NCI-H146 (cell line): ENCODE measurements around the gene GPR141.

Experiments
- DNase-seq: peaks from one replicate; lab custom pipeline; 2025; lab: John Stamatoyannopoulos, UW

The GPR141 gene

DNA sequence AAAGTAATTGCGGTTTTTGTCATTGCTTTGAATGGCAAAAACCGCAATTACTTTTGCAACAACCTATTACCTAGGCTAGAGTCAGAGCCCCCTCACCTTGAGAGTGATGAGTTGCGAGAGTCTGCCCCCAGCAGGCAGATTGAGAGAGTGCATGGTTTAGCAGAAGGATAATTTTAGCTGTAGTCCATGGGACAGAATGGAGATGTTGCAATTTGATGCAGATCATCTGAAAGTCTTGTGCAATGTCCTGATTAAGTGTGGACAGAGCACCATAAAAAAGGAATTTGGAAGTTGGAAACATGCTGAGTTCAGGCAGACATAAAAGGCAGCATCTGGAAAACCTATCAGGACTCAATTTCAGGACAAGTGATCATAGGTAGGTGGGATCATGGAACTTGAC, 48.7 kb downstream of the GPR141 start:
- no peak for DNase-seq

DNA sequence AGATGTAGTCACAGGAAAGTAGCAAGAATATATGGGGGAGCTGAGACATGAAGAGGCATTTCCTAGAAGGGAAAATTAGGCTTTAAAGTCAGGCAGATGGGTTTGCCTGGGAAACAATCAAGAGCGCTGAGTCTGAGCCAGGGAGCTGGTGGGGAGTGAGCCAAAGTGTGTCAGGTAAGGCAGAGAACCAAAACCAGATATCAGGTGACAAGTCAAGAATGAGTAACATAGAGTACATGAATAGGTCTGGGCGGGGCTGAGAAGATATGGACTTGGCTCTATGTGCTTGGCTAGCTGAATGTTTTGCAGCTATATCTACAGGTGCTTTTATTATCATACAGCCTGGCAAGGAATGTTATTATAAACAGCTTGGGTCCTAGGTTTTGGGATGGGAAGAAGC, 49.3 kb downstream of the GPR141 start:
- DNase-seq: no peak

DNA sequence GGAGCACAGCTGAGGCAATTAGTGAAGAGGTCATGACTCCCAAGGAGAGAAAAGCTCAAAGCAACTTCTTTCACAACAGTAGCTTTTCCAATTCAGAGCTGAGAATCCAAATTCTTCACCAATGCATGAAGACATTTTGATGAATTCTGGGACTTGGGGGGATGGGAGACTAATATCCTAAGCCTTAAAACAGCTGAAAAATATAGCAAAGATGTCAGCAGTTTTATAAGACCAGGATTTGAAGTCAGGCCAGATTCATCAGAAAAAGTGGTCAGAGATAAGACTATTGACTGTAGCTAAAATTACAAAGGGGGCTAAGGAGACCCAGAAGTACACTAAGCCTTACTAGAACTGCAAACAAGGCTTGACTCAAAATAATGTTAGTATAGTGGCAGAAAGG, 51.6 kb downstream of the GPR141 start:
- DNase-seq: no peak

DNA sequence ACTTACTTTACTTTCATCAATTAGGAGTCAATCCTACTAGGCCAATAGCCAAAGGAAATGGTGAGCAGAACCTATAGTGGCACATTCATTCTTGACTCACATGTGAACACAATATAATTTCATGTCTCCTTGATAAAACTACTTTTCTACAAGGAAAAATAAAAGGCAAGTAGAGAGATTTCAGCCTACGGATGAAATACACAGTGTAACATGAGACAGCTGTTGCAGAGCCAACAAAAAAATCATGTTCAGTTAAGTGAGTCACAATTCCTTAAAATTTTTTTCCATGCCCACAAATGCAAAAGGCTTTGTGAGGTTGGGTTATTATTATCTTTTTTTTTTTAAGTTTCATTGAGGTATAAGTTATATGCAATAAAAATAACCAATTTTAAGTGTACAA, 54.8 kb downstream of the GPR141 start:
- no peak for DNase-seq

DNA sequence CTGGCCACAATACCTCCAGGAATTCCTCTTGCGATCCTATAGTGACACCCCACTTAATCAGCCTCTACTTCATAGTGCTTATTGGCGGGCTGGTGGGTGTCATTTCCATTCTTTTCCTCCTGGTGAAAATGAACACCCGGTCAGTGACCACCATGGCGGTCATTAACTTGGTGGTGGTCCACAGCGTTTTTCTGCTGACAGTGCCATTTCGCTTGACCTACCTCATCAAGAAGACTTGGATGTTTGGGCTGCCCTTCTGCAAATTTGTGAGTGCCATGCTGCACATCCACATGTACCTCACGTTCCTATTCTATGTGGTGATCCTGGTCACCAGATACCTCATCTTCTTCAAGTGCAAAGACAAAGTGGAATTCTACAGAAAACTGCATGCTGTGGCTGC, 56.8 kb downstream of the GPR141 start:
- DNase-seq: no peak

DNA sequence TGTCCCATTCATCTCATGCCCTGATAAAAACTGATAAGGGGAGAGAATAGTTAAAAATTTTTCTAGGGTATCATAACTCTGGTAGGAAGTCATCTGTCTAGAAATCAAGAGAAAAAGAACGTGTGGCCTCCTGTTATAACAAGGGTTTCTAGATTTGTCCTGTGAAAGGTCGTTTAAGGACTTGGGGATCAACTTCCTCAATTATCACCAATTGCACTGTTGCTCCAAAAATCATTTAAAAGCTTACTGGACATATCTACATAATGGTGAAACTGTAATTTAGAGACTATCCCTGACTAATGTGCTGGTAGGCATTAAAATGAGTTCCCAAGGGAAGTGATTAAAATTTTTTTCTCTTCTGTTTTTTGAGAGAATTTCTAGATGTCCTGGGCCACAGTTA, 58.2 kb downstream of the GPR141 start:
- DNase-seq: no peak

DNA sequence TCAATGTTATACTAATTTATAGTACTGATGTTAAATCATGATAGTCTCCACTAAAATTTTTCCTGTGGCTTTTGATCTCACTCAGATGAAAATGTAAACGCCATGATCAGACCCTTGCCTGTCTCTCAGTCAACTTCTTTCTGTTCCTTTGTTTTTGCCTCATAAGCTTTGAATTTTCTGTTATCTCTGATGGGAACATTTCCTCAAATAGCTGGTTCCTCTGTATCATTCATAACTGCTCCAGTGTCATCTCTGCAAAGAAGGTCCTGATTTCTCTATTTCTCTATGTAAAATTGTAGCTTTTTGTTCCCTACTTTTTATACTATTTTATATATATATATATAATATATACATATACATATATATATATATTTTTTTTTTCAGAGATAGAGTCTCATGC, 67.5 kb downstream of the GPR141 start:
- DNase-seq: no peak

DNA sequence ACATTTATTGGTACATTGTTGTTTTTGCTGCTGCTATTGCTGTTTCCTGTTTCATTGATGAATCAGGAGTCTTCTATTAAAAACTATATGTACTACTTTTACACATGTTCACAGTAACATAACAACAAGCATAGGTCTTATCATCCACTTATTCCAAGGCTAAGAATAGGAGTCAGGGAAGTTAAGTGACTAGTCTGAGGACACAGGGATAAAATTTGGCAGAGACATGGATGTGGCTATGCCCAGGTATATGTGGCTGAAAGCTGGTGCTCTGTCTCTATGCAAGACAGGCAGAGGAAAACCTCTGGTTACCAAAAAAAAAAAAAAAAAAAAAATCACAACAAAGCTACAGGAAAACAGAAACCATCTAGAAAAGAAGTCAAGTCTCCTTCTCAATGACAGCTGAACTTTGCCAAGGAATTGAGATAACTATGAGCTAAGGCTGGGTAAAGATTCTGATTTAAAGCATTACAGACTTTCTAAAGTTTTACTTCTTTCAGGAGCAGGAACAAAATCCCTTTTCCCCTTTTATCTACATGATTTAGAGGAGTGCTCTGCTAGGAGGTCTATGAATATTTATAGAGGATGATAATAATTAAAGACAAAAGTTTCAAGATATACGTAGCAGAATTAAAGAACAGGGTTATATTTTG, 70.0 kb downstream of the GPR141 start:
- no peak for DNase-seq

DNA sequence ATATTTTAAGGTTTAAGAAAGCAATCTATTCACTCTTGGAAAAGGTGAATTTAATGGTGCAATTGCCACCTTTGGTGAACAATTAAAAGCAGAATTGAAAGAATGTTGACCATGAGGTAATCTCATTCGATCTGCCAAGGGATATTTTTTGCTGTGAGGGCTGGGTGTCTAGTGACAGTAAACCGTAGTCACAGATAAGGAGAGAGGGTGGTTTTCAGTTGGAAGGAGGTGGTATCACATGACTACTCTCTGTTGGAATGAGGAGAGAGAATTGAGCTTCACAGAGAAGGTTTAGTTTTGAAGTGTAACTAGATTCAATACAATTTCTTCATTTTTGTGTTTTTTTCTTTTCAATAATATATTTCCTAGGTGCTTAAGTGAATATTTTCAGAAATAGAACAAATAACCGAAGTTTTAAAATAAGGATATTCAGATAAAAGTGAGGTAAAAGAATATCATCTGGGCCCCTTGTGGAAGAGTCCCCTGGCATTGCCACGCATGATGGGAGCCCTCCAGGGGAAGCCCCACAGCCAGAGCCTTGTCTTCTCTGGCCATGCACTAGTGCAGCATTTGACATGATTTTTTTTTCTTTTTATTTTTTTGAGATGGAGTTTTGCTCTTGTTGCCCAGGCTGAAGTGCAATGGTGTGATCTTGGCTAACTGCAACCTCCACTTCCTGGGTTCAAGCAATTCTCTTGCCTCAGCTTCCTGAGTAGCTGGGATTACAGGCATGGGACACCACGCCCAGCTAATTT, 73.4 kb downstream of the GPR141 start:
- DNase-seq: no peak

DNA sequence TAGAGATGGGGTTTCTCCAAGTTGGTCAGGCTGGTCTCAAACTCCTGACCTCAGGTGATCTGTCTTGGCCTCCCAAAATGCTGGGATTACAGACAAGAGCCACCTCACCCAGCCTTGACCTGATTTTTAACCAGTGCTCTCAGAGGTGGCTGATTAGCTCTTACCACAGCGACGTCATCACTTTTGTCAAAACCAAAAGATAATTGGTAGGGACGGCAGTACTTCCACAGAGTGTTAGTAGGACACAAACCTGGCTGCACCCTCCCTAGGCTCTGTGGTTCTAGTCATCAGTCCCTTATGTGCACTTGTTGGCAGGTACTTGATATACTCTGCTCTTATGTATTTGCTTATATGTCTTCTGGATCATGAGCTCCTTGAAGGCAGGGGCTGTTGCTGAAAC, 74.0 kb downstream of the GPR141 start:
- DNase-seq: no peak

DNA sequence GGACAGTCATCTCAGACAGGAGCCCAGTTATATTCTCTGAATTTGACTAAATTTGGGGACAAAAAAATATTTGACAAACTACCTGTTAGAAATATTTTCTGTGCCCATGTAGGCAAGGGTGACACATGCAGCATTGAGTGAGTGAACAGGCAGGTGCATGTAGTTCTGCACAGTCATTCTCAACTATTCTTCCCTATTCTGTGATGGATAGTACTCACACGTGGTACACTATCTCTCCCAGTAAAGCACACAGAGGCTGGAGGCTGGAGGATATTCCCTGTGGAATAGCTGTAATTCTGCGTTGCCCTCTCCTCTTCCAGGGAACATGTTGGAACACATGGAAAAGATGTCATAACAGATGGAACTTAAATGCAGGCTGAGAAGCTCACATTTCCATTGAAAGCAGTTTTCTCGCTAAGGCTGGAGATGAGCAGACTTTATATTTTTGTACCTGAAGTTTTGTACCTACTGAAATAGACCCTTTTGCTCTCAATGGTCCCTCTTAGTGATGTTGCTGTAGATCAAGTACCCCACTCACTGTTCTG, 75.0 kb downstream of the GPR141 start:
- no peak for DNase-seq

DNA sequence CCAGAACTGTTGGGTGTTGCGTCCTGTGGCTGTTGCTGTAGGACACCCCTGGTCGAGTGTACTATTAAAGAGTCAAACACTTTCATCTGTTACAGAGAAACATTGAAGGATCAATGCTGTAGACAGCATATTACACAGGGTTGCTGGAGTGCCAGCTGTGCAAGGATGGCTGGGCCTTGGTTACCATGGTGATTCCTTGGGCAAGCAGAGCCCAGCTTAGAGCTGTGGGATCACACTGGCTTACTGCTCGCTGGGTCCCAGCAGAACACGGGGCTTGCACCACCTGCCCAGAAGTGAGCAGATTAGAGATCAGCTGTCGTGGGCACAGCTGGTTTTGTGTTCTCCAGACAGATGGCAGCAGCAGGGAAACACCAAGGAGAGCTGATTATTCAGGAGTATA, 76.0 kb downstream of the GPR141 start:
- DNase-seq: no peak

DNA sequence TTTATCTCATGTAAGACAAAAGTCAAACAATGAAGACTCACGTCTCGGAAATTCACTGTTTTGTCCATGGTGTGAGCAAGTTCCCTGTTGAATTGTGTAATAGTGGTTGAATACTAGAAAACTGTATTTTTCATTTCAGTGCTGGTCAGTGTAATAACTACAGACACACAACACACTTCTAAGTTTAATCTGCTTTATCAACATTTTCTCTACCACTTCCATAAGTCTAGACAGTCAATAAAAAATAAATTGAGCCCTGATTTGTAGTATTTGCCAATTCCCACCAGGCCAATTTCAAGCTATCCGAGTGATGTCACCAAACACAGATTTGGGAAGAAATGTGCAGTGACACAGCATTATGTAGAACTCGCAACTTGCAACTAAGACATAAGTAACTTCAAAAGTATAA, 81.9 kb downstream of the GPR141 start:
- DNase-seq: no peak

DNA sequence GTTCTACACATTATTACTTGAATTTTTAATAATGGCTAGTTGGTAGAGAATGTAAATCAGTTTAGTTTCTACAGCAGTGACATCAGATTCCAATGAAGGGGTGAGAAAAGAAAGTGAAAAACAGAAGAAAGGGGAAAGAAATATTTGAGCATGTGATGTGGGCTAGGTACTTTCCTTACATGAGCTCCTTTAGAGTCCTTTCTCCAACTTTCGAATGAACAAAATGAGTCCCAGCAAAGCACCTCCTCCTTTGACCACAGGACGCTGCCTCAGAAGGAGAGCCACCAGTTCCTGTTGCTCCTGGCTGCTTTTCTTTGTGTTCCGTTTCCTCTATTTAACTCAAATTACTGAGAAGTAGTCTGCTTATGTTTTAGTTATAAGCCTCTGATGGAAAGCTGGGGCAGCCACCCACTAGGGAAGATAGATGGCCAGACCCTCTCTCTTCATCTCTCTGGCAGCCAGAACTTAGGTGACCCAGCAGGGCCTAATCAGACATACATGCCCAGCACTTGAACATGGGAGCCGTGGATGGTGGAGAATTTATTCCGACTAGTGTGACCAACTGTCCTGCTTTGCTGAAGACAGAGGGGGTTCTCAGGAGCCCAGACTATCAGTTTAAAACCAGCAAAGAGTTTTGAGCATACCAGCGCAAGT, 82.4 kb downstream of the GPR141 start:
- DNase-seq: no peak

DNA sequence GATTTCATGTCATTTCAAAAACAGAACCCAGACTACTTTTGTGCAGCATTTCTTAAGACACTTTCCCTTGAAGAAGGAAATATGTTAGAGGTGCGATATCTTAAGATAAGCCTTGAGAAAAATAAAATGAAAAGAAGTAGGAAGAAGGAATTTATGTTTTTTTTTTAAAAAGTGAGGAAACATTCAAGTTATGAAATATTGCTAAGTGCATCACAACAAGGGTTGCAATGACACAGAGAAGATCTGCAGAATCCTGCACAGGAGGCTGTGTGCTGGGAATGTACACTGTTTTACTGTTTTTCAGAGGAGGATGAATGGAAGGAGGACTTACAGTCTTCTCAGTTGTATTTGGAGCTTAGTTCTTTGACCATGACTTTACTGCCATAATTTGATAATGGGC, 85.0 kb downstream of the GPR141 start:
- no peak for DNase-seq

DNA sequence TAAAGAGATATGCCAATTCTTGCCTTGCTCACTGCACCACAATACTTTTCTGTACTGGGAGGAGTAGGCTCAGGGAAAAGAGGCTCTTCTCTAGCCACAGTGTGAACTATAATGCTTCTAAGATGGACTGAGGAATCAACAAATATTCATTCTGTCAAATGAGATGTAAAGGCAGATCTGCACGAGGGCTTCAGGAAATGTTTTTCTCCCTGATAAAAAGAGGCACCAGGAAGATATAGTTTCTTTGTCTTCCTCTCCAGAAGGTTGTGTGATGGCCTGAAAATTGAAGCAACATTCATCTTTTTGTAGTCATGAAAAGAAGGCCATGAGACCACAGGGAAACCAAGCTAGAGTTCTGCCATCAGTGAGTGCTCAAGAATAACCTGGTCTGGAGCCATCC, 85.7 kb downstream of the GPR141 start:
- no peak for DNase-seq

DNA sequence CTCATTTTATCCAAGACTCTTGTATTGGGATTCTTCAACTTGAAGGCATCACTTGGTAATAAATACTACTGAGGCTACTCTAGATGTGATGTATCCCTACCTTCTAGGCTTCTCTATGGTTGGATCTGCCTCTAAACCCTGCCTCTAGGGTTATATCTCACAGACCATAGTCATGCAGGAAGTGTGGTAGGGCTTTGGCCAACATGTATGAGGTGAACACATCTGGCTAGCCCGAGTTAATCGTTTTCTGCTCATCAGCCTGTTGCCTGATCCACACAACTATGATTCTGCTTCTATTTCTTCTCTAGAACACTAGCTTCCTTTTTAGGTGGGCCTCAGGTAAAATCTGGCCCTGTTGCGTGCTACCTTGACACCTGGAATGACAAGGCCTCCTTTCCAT, 86.2 kb downstream of the GPR141 start:
- no peak for DNase-seq

DNA sequence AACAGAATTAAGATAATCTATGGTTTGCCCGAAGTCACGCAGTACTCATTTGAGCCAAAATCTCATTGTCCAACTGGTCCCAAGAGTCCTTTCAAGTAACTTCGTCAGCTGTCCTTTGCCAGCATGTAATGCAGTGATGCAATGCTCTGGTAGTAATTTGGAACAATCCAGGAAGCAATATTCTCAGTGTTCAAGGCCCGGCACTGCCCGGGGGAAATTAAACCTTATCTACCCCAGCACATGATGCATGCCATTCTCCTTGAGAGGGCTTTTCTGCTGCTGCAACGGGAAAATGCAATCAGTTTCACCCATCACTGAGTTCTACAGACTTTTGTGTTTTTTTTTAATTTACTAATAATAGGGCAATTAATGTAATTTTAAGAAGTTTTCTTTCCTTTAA, 87.3 kb downstream of the GPR141 start:
- no peak for DNase-seq

DNA sequence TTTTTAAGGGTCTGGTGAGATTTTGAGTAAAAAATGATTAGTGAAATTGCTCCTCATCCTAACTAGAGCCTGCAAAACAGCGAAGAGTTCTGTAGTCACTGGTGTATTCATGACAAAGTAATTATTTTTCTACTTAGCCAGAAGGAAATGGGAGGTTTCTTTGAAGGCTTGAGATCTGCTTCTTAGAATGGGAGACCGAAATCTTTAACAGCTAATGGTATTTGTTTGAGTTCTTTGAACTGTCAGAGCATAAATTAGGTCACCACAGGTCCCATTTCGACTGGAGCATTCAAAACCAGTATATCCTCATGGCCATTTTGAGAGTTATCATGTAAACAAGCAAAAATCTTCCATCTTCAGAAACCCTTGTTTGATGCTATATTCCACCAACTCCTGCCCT, 87.8 kb downstream of the GPR141 start:
- DNase-seq: no peak

DNA sequence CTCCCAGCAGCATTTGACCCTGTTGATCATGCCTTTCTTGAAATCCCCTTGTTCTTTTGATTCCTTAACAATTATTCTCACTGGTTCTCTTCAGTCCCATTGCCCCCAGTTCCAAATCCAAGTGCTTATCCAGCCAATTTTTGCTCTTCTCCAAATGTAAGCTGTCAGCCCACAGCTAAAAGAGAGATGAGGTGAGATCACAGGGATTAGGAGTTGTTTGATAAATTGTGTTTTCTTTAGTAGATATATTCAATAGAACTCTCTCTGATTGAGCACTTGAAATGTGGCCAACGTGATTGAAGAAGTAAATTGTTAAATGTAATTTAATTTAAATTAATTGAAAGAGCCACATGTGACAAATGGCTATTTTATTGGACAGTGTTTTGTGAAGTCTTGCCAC, 88.2 kb downstream of the GPR141 start:
- DNase-seq: no peak

DNA sequence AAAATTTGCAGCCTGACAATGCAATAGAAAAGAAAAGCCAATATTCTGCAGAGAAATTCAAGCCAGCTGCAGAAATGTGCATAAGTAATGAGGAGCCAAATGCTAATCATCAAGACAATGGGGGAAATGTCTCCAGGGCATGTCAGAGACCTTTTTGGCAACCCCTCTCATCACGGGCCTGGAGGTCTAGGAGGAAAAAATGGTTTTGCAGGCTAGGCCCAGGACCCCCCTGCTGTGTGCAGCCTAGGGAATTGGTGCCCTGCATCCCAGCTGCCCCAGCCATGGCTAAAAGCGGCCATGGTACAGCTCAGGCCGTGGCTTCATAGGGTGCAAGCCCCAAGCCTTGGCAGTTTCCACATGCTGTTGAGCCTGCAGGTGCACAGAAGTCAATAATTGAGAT, 92.4 kb downstream of the GPR141 start:
- DNase-seq: no peak

DNA sequence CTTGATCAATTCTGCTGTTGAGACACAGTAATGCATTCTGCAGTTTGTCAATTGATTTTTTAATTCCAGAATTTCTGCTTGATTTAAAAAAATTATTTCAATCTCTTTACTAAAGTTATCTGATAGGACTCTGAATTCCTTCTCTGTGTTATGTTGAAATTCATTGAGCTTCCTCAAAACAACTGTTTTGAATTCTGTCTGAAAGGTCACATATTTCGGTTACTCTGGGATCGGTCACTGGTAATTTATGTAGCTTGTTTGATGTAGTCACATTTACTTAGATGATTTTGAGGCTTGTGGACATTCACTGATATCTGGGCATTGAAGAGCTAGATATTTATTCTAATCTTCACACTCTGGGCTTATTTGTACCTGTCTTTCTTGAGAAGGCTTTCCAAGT, 97.6 kb downstream of the GPR141 start:
- DNase-seq: no peak

DNA sequence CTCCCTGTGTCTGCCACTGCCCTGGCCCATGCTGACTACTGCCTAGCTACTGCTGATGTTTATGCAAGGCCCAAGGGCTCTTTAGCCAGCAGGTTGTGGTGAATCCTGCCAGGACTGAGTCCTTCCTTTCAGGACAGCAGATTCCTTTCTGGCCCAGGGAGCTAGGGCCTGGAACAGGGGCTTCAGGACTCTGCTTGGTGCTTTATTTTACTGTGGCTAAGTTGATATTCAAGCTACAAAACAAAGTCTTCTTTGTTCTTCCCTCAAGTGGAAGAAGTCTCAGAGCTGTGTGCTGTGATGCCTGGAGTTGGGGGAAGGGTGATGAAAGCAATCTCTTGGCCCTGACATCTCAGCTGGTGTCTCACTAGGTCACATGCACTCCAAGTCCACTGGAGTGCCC, 98.6 kb downstream of the GPR141 start:
- no peak for DNase-seq
